SK-N-MC (cell line): Measurements from ENCODE around the gene CDH4.
"Not testable (repeated sequence)": the region's sequence is repeated elsewhere in the genome, so short reads cannot be mapped to it uniquely, and the experiment has no call there.

Experiments
- DNase-seq: peaks from one replicate; pipeline ENCODE4 v3.0.0-alpha.2; 2011; ENCODE audit warnings: low read depth, low spot score
- H3K27ac ChIP-seq: fragments of 200-600 bp; sonication (generic); 2 replicates; pipeline ENCODE4 v1.5.1; 2016; ENCODE audit warnings: mixed run types
- H3K36me3 ChIP-seq: fragments of 200-600 bp; sonication (generic); 2 replicates; pipeline ENCODE4 v1.6.1; 2017; ENCODE audit warnings: antibody characterized with exemption, low read length, mixed read lengths; ENCODE audit not compliant: insufficient read depth
- H3K4me3 ChIP-seq: fragments of 200-600 bp; sonication (generic); 2 replicates; pipeline ENCODE4 v1.5.1; 2016
- H3K9ac ChIP-seq: fragments of 200-600 bp; sonication (generic); 2 replicates; pipeline ENCODE4 v1.8.0; 2017; ENCODE audit warnings: mixed run types, mixed read lengths; ENCODE audit not compliant: insufficient read length
- H3K9me3 ChIP-seq: fragments of 200-600 bp; sonication (generic); 2 replicates; pipeline ENCODE4 v1.6.1; 2017; ENCODE audit warnings: low read depth, mild to moderate bottlenecking, antibody characterized with exemption, low read length, moderate library complexity, mixed read lengths
- EZH2 ChIP-seq: fragments of 200-600 bp; sonication (generic); IDR thresholded peaks from one replicate; pipeline ENCODE4 v1.6.1; 2017; ENCODE audit warnings: antibody characterized with exemption
- FOXP2 ChIP-seq: optimal IDR thresholded peaks from 2 replicates; pipeline ENCODE3; 2011; ENCODE audit warnings: mild to moderate bottlenecking, moderate library complexity; ENCODE audit not compliant: insufficient read depth; ENCODE audit errors: extremely low read length, control extremely low read depth
- POLR2AphosphoS5 ChIP-seq: IDR thresholded peaks from 2 replicates; pipeline ENCODE4 v1.6.1; 2012; ENCODE audit warnings: mild to moderate bottlenecking, low read depth, low read length, borderline replicate concordance

Gene CDH4

GRCh38 chr20:61417221-61417941 lies 165.3 kb downstream of the CDH4 start:
- H3K27ac ChIP-seq = no peak overlapping the region
- no peaks in the 10 kb centered on the region for H3K9me3 ChIP-seq
- DNase-seq = no peak
- H3K9ac ChIP-seq = no peak overlapping the region
- H3K4me3 ChIP-seq = no peak overlapping the region
- TF ChIP-seq FOXP2 (no peak), POLR2AphosphoS5 (no peak), EZH2 (no peak)
- no peaks in the 10 kb centered on the region for H3K36me3 ChIP-seq

- no peak overlapping the region for H3K9ac ChIP-seq
- no peak overlapping the region for H3K4me3 ChIP-seq
- TF ChIP-seq POLR2AphosphoS5 (no peak), EZH2 (no peak), FOXP2 (no peak)
- no peak overlapping the region for H3K27ac ChIP-seq
- H3K36me3 ChIP-seq = no peaks in the 10 kb centered on the region
- no peak for DNase-seq
- H3K9me3 ChIP-seq = no peaks in the 10 kb centered on the region
Measured at GRCh38 chr20:61419010-61419409, 166.9 kb downstream of the CDH4 start.

GRCh38 chr20:61419501-61419900 lies 167.4 kb downstream of the CDH4 start:
- Histone ChIP-seq H3K4me3 (no peak overlapping the region), H3K9me3 (no peaks in the 10 kb centered on the region), H3K27ac (no peak overlapping the region), H3K36me3 (no peaks in the 10 kb centered on the region), H3K9ac (no peak overlapping the region)
- no peak for DNase-seq
- no peak for TF ChIP-seq EZH2
- no peak for TF ChIP-seq FOXP2

GRCh38 chr20:61420056-61420455 lies 168.0 kb downstream of the CDH4 start:
- Histone ChIP-seq H3K36me3 (no peaks in the 10 kb centered on the region), H3K9me3 (no peaks in the 10 kb centered on the region), H3K9ac (no peak overlapping the region), H3K27ac (no peak overlapping the region), H3K4me3 (no peak overlapping the region)
- DNase-seq = no peak
- TF ChIP-seq FOXP2 (no peak), EZH2 (no peak), POLR2AphosphoS5 (no peak)

GRCh38 chr20:61420781-61421180 lies 168.7 kb downstream of the CDH4 start:
- no peaks in the 10 kb centered on the region for H3K9me3 ChIP-seq
- no peak for DNase-seq
- H3K4me3 ChIP-seq = no peak overlapping the region
- H3K27ac ChIP-seq = no peak overlapping the region
- no peak overlapping the region for H3K9ac ChIP-seq
- no peak for TF ChIP-seq POLR2AphosphoS5
- H3K36me3 ChIP-seq = no peaks in the 10 kb centered on the region

GRCh38 chr20:61422636-61423425 lies 170.8 kb downstream of the CDH4 start:
- H3K9me3 ChIP-seq = no peaks in the 10 kb centered on the region
- TF ChIP-seq EZH2 = no peak
- TF ChIP-seq POLR2AphosphoS5 = no peak
- no peak overlapping the region for H3K9ac ChIP-seq
- H3K27ac ChIP-seq = no peak overlapping the region
- no peaks in the 10 kb centered on the region for H3K36me3 ChIP-seq
- DNase-seq = no peak
- no peak overlapping the region for H3K4me3 ChIP-seq

- no peak for DNase-seq
- H3K9ac ChIP-seq = no peak overlapping the region
- no peak overlapping the region for H3K4me3 ChIP-seq
- H3K36me3 ChIP-seq = no peaks in the 10 kb centered on the region
- no peak for TF ChIP-seq FOXP2
- no peak for TF ChIP-seq POLR2AphosphoS5
- no peak for TF ChIP-seq EZH2
- H3K9me3 ChIP-seq = no peaks in the 10 kb centered on the region
- H3K27ac ChIP-seq = no peak overlapping the region
Measured at GRCh38 chr20:61424011-61424627, 172.1 kb downstream of the CDH4 start.

- H3K36me3 ChIP-seq = no peaks in the 10 kb centered on the region
- H3K9me3 ChIP-seq = no peaks in the 10 kb centered on the region
- no peak for DNase-seq
- H3K4me3 ChIP-seq = no peak overlapping the region
- no peak overlapping the region for H3K9ac ChIP-seq
- no peak overlapping the region for H3K27ac ChIP-seq
- TF ChIP-seq FOXP2 (no peak), EZH2 (no peak), POLR2AphosphoS5 (no peak)
Measured at GRCh38 chr20:61424628-61425420, 172.8 kb downstream of the CDH4 start.

GRCh38 chr20:61425541-61425991 lies 173.5 kb downstream of the CDH4 start:
- H3K27ac ChIP-seq, DNase-seq, H3K9me3 ChIP-seq, H3K36me3 ChIP-seq, H3K9ac ChIP-seq, H3K4me3 ChIP-seq: not testable (repeated sequence)
